Epithelial cell of prostate (primary cell): ENCODE results near the gene CHTF8.
"Not testable (repeated sequence)": the region's sequence is repeated elsewhere in the genome, so short reads cannot be mapped to it uniquely, and the experiment has no call there.

ENCODE experiments used
- DNase-seq: peaks from one replicate; pipeline ENCODE4 v3.0.0-alpha.2; 2011; ENCODE audit warnings: low read depth, low spot score
- H3K27ac ChIP-seq: fragments of 450-650 bp; 2 replicates; pipeline ENCODE4 v1.5.1; 2017; ENCODE audit warnings: mild to moderate bottlenecking

The CHTF8 gene, protein sequence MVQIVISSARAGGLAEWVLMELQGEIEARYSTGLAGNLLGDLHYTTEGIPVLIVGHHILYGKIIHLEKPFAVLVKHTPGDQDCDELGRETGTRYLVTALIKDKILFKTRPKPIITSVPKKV

DNA sequence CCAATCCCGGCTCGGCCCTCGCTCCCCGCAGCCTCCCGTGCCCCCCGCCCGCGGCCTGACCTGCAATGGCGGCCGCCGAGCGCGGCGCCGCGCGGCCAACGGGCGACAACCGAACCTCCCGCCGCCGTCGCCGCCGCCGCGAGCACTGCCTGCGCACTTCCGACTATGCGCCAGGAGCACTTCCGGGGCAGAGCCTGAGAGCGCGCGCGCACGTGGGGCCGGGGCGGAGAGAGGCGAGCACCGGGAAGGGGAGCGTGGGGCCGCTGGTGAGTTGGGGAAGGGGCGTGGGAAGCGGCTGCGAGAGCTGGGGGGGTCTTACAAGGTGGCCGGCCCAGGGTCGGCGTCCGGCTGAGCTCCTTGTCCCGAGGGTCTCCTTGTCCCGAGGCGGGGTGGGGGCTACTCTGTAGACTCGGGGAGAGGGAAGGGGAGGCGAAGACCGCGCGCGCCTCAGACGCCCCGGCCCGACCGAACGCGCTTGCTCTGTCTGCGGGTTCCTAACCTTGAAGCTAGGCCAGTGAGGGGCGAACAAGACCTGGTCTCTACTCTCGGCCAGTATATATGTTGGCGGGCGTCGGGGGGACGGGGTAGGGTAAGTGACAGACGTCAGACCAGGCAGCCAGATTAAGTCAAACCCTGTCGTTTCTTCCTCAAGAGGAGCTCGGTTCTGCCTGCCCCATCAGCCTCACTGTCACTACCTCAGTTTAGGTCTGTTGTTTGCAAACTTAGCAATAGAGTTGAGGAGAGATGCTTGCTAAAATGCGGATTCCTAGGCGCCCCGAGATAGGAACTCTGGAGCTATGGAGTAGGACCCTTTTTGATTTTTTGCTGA is at the start of gene CHTF8, which contains the start of gene UTP4:
Gene CHTF8, minus strand, starts transcription at position 165 of the 829 bp plus-strand sequence. CDS start 11,130 bp downstream, outside the sequence.
Gene UTP4, plus strand, starts transcription at position 226 of the 829 bp plus-strand sequence. CDS start 811 bp downstream, outside the sequence.
- peak within 1 kb of the TSS; percentile 82 for H3K27ac ChIP-seq
- DNase-seq = peak; percentile 26

DNA sequence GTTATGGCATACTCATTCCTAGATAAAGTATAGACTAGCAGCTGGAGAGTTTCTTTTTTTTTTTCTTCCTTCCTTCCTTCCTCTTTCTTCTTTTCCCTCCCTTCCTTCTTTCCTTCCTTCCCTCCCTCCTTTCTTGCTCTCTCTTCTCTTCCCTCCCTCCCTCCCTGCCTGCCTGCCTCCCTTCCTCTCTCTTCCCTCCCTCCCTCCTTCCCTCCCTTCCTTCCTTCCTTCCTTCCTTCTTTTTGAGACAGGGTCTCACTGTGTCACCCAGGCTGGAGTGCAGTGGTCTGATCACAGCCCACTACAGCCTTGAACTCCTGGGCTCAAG is 47.6 kb upstream of the CHTF8 start:
- H3K27ac ChIP-seq = no peak overlapping the region
- DNase-seq = no peak

DNA sequence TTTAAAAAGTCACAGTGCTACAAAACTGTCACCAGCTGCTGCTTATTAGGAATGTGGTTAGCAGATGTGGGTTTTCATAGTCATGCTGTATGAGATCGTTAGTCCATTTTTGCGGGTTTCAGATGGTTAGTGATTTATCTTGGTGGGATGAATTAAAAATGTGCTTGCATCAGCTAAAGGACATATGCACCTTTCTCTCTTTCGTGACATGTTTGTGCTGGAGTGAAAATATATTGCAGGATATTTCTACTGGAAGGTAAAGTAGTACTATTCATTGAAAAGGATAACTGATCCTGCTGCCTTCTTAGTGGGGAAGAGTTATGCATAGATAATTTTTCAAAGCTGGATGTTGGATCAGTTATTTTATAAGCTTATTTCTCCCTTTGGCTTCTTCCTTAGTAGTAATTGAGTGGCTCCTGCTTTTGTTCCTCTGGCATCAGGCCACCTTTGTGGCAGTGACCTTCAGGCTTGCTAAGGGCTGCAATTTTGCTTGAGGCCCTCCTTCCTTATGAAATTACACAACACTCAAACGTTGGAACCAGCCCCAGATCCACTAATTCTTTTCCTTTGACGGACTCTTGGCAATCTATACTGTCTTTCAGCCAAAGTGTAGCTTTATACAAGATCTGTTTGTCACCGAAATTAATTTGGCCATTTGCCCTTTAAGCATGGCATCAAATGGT is 47.1 kb upstream of the CHTF8 start:
- DNase-seq = no peak
- H3K27ac ChIP-seq = no peak overlapping the region

DNA sequence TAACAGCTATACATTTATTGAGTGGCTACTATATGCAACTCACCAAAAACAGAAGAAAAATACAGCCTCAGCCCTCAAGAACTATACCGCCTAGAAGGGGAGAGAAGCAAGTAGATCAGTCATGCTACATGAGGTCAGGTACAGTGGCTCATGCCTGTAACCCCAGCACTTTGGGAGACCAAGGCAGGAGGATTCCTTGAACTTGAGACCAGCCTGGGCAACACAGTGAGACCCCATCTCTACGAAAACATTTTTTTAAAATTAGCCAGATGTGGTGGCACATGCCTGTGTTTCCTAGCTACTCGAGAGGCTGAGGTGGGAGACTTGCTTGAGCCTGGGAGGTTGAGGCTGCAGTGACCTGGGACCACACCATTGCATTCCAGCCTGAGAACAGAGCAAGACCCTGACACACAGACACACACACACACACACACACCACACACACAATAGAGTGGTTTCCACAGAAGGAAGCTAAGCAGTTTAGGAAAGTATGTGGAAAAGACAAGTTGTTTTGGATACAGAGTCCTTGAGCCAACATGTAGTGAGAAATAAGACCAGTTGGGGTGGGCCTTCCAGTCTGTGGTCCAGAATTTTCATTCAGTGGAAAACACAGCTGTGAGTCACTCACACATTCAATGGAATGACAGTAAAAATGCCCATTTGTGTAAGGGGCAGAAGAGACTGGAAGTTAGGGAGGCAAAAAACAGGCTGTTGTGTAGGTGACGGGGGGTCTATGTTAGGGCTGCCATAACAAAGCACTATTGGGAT is 43.8 kb upstream of the CHTF8 start:
- no peak overlapping the region for H3K27ac ChIP-seq
- DNase-seq = no peak

DNA sequence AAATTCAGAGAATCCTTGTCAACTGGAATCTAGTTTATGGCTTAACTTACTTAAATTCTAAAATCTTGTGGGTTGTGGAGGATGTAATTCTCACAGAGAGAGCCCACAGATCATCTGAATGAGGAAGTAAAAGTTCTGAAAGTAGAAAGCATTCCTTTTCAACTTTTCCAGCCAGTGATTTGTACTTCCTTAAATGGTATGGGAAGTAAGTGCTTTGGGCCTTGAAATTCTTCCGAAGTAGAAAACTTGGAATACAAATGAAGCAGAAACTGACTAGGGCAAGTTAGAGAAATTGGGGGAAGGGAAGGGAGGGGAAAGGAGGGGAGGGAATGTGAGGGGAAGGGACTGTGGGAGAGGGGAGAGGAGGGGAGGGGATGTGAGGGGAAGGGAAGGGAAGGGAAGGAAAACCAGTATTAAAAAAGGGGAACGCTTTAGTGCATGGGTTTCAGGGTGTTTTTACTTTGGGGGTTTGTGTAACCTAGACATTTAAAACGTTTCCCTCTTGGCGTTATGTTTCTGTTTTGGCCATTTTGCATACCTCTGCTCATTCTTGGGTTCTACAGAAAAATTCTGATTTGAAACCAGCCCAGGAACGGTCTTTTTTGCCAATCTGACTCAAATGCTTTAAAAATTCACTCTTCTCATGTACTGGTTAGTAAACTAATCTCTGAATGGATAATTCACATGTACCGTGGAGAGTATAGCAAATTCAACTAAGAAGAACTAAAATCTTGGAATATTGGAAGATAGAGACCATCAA is 39.1 kb upstream of the CHTF8 start:
- H3K27ac ChIP-seq = no peak overlapping the region
- DNase-seq = no peak

DNA sequence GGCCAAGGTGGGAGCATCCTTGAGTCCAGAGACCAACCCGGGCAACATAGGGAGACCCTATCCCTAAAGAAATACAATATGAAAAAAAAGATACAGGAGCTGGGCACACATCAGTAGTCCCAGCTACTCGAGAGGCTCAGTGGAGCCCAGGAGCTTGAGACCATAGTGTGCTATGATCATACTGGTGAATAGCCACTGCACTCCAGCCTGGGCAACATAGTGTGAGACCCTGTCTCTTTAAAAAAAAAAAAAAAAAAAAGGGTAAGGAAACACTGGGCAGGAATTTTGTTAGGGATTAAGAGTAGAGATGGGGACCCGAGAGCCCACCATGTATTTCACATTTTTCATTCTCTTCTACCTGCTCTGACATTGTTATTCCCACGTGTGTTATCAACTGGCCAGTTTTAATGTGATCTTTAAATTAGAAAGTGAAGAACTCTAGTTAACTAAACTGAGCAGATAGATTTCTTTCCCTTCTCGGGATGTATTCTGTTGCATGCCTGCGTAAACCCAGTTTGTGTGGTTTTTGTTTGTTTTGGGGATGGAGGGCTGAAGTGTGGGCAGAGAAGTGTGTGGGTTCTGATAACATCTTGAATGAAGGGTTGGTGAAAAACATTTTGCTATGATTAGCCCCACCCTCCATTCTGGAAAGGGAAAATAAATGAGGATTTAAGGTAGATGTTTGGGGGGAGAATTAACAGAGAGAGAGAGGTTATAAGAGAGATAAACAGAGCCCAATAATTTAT is 37.4 kb upstream of the CHTF8 start:
- DNase-seq = no peak

DNA sequence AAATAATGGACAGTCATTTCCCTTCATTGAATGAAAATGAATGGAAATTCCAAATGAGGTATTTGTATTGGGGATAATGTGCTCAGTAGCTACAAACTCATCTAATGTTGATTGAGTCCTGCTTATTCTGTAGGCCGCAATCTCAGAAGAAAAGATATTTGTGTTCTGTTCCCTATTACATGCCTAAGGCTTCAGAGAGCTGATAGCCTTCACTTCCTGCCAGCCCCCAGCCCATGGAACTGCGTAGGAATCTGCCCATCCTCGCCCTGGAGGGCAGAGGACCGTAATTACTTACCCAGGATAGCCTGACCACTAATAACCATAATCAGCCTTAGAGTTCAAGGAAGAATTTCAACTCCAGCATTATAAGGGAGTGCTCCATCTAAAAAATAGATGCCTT is 36.7 kb upstream of the CHTF8 start:
- DNase-seq = no peak
- no peak overlapping the region for H3K27ac ChIP-seq

More for the DNA sequence above, 37.4 kb upstream of the CHTF8 start:
- H3K27ac ChIP-seq = no peak overlapping the region

DNA sequence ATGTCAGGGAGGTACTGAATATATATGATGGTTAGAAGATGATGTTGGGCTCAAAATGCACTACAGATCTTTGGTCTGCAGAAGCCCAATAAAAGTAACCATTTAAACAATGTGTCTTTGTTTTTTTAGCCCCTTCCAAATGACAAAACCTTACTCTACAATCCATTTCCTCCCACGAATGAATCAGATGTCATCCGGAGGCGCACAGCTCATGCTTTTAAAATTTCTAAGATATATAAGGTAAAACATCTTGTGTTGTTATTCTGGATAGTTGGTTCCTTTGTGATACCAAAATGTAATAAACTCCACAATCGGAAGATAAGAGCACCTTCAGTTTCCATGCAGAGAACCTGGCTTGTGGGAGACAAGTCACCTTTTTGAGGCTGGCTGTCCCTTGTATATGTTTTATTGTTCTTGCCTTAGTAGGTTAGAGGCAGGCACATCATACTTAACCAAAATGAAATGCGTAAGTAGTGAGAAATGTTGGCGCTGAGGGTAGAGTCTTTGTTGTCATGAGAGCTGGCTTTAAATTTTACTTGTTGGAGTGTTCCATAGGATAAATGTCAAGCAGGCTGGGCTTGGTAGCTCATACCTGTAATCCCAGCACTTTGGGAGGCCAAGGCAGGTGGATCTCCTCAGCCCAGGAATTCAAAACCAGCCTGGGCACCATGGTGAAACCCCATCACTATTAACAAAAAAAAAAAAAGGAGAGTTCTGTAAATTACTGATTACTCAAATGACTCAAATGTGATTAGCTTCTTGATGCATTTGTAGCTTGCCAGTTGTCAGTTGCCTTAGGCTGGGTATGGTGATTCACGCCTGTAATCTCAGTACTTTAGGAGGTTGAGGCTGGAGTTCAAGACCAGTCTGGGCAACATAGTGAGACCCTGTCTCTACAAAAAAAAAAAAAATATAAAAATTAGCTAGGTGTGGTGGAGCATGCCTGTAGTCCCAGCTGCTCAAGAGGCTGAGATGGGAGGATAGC is 34.9 kb upstream of the CHTF8 start:
- no peak for DNase-seq
- peak overlapping the region; percentile 54 for H3K27ac ChIP-seq

DNA sequence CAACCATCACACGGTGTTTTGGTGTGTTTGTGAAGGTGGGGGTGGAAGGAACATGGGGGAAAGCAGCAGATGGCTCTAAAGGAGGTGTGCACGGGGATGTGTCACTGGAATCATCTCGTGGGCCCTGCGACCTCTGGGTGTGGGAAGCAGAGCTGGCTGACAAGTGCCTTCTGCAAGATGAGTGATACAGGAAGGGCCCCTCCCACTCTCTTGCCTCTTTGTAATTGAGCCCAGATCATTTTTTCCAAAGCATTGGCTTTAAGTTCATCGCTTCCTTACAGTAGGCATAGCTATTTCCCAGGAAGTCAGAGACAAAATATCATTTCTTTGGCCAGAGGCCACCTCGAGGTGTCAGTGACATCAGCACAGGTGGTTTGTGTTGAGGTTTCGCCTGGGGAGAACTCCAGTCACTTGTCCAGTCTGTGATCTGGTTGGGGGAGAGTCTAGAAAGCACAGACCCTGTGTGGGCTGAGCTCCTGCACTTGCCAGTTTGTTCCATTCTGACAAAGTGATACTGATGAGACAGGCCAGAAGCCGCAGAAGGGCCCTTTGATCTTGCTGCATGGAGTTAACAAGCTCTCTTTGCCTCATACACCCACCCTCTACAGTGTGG is 33.9 kb upstream of the CHTF8 start:
- DNase-seq = no peak
- peak overlapping the region; percentile 54 for H3K27ac ChIP-seq

DNA sequence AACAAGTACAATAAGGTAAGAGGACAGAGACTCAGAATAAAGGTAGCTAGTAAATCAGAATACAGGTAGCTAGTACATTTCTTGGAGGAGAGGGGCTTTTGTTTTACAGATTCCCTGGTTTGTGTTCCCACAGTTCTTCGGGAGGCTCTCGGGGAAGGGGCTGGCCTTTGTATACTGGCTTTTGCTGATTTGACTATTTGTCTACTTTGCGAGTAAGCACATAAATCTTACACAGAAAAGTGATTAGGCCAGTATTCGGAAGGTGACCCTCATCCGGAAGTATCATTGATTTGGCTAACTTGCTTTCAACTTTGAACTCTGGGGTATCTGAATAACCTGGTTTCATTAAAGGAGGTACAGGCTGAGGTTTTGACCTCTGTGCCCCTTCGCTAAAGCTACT is 33.2 kb upstream of the CHTF8 start:
- peak overlapping the region; percentile 54 for H3K27ac ChIP-seq
- DNase-seq = no peak

DNA sequence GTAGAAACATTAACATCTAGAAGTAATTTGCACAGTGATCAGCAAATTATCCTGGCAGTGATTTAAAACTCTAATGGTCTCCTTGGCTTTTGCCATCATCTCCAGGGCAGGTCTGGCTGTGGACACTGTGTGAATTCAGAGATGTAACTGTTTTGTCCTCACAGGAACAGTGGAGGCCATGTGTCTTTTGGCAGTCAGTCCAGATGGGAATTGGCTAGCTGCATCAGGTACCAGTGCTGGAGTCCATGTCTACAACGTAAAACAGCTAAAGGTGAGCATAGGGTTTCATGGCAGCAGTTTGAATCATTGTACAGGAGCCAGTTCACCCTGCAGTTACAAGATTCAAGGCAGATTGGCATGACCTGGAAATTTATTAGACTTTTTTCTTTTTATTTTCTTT is 27.8 kb upstream of the CHTF8 start:
- no peak for DNase-seq
- no peak overlapping the region for H3K27ac ChIP-seq

DNA sequence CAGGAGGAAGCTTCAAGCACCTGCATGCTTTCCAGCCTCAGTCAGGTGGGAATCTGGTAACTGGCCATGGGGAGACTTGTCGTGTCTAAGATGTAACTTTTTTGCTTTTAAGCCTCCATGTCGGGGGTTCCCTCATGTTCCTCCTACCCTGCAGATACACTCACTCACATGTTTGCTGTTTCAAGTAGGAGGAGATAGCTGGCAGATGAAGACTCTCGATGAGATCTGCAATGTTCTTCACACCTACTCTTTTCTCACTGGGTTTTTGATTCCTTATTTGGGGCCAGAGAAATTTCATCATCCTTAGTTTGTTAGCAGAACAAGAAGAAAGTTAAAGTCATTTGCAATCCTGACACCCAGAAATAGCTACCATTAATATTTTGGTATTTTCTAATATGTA is 24.8 kb upstream of the CHTF8 start:
- DNase-seq = no peak
- H3K27ac ChIP-seq = no peak overlapping the region

DNA sequence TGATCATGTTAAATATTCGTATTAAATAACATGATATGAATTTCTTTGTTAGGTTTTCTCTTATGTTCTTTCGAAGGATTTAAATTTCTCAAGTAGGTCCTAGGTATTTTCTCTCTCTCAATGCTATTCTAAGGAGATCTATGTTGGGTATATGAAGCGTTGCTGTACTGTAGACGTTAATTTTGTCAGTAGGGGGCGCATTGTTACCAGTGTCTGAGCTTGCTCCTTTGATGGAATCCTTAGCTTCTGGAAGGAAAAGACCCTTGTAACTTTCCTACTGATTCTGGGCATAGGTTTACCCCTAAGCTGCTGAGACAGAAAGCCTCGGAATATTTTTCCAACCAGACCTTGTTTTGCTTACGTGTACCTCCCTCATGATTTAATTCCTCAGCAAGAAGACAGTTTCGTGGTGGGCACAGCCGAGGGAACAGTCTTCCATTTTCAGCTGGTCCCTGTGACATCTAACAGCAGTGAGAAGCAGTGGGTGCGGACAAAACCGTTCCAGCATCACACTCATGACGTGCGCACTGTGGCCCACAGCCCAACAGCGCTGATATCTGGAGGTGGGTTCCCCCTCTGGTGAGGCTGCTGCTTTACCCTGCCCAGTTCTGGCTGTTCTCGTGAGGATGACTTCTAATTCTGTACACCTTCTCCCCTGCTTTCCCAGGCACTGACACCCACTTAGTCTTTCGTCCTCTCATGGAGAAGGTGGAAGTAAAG is 17.9 kb upstream of the CHTF8 start:
- DNase-seq = no peak
- H3K27ac ChIP-seq = no peak overlapping the region

DNA sequence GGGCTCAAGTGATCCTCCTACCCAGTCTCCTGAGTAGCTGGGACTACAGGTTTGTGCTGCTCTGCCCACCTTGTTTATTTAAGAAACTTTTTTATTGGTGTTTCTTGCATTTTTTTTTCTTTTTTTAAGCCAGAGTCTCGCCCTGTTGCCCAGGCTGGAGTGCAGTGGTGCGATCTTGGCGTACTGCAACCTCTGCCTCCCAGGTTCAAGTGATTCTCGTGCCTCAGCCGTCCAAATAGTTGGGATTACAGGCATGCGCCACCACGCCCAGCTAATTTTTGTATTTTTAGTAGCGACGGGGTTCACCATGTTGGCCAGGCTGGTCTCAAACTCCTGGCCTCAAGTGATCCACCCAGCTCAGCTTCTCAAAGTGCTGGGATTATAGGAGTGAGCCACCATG is 17.2 kb upstream of the CHTF8 start:
- DNase-seq, H3K27ac ChIP-seq: not testable (repeated sequence)

DNA sequence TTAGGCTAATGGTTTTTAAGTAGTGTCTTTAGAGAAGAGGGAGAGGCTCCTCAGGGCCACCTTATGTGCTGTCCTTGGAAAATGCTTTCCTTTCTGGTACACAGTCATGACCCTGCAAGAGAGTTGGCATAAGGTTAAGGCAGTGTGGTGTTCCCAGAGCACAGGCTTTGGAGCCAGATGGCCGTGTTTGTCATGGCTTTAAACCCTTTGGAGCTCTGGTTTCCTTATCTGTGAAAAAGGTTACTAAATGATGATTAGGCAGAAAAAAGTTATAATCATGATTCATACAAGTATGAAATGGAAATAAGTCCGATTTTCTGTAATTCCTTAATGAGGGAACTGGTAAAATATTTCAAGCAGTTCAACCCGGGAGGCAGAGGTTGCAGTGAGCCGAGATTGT is 13.3 kb upstream of the CHTF8 start:
- no peak for DNase-seq
- H3K27ac ChIP-seq = no peak overlapping the region

DNA sequence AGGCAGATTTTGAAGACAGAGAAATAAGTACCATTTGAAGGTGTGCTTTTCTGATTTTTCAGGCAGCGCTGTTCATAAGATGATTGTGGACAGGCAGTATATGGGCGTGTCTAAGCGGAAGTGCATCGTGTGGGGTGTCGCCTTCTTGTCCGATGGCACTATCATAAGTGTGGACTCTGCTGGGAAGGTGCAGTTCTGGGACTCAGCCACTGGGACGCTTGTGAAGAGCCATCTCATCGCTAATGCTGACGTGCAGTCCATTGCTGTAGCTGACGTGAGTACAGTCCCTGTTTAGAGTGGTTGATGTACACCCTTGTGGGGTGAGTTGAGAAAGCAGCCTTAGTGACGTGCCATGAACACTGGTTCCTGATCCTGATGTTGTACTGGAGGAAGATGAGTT is 10.7 kb upstream of the CHTF8 start:
- H3K27ac ChIP-seq = no peak overlapping the region
- no peak for DNase-seq

DNA sequence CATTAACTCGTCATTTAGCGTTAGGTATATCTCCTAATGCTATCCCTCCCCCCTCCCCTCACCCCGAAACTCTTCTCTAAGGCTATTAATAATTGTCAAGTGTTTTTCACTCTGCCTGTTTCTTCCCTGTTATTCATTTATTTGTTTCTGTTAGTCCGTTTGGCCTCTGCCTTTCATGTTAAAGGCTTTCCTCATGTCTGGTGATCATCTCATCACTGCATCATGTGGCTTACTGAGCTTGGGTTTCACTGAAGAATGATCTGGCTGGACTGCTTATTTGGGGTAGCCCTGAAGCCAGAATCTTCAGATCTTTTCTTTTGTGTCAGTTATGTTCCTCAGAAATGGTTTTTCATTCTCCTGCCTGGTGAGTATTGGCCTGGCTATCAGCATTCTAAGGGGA is 9.5 kb upstream of the CHTF8 start:
- no peak for DNase-seq
- no peak overlapping the region for H3K27ac ChIP-seq
